ENCODE results near the gene FLACC1. TPM values are rescaled to one million over a fixed set of nuclear protein-coding genes. Genes with fewer than 3 reads are reported as not detected.

FLACC1 gene
- total and polyA plus RNA-seq, 4 donors, result 0.09 to 7.1 (median 1.1) TPM

DNA sequence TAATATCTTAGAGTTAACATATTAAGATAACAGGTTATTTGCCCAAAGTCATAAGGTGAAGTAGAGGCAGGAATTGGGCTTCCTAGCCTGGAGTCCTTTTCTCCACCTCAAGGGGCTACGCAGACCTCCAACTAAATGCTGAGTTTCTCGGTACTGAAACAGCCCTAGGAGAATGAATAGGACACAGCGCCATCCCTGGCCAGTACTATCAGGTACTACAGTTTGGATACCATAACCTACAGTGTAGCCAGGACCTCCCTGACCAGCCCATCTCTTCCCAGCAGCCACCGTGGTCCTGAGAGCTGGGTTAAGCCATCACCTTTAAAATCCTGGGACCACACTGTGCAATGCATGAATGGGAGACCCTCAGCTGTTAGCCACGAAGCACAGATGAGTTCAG lies 81.2 kb downstream of the FLACC1 start:
- TF ChIP-seq, protein P1, sequence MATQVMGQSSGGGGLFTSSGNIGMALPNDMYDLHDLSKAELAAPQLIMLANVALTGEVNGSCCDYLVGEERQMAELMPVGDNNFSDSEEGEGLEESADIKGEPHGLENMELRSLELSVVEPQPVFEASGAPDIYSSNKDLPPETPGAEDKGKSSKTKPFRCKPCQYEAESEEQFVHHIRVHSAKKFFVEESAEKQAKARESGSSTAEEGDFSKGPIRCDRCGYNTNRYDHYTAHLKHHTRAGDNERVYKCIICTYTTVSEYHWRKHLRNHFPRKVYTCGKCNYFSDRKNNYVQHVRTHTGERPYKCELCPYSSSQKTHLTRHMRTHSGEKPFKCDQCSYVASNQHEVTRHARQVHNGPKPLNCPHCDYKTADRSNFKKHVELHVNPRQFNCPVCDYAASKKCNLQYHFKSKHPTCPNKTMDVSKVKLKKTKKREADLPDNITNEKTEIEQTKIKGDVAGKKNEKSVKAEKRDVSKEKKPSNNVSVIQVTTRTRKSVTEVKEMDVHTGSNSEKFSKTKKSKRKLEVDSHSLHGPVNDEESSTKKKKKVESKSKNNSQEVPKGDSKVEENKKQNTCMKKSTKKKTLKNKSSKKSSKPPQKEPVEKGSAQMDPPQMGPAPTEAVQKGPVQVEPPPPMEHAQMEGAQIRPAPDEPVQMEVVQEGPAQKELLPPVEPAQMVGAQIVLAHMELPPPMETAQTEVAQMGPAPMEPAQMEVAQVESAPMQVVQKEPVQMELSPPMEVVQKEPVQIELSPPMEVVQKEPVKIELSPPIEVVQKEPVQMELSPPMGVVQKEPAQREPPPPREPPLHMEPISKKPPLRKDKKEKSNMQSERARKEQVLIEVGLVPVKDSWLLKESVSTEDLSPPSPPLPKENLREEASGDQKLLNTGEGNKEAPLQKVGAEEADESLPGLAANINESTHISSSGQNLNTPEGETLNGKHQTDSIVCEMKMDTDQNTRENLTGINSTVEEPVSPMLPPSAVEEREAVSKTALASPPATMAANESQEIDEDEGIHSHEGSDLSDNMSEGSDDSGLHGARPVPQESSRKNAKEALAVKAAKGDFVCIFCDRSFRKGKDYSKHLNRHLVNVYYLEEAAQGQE (IDR thresholded peaks at IDR 0.05), result no peak
- no peak for TF ChIP-seq EGR1 (IDR thresholded peaks at IDR 0.05; ENCODE audit: low read depth in 2 of 2)
- no peak for TF ChIP-seq TAF1 (conservative IDR thresholded peaks at IDR 0.05)
- no peak for TF ChIP-seq NR2F2 (IDR thresholded peaks at IDR 0.05)
- TF ChIP-seq, protein P2, sequence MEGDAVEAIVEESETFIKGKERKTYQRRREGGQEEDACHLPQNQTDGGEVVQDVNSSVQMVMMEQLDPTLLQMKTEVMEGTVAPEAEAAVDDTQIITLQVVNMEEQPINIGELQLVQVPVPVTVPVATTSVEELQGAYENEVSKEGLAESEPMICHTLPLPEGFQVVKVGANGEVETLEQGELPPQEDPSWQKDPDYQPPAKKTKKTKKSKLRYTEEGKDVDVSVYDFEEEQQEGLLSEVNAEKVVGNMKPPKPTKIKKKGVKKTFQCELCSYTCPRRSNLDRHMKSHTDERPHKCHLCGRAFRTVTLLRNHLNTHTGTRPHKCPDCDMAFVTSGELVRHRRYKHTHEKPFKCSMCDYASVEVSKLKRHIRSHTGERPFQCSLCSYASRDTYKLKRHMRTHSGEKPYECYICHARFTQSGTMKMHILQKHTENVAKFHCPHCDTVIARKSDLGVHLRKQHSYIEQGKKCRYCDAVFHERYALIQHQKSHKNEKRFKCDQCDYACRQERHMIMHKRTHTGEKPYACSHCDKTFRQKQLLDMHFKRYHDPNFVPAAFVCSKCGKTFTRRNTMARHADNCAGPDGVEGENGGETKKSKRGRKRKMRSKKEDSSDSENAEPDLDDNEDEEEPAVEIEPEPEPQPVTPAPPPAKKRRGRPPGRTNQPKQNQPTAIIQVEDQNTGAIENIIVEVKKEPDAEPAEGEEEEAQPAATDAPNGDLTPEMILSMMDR (IDR thresholded peaks at IDR 0.05; ENCODE audit: low read depth, low read length, missing input control), result no peak
- no peak for TF ChIP-seq JUND (IDR thresholded peaks at IDR 0.05)
- no peak for TF ChIP-seq YY1 (IDR thresholded peaks at IDR 0.05)
- TF ChIP-seq FOXA1 (IDR thresholded peaks at IDR 0.05), result no peak
- TF ChIP-seq, protein P3, sequence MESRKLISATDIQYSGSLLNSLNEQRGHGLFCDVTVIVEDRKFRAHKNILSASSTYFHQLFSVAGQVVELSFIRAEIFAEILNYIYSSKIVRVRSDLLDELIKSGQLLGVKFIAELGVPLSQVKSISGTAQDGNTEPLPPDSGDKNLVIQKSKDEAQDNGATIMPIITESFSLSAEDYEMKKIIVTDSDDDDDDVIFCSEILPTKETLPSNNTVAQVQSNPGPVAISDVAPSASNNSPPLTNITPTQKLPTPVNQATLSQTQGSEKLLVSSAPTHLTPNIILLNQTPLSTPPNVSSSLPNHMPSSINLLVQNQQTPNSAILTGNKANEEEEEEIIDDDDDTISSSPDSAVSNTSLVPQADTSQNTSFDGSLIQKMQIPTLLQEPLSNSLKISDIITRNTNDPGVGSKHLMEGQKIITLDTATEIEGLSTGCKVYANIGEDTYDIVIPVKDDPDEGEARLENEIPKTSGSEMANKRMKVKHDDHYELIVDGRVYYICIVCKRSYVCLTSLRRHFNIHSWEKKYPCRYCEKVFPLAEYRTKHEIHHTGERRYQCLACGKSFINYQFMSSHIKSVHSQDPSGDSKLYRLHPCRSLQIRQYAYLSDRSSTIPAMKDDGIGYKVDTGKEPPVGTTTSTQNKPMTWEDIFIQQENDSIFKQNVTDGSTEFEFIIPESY (IDR thresholded peaks at IDR 0.05), result no peak
- TF ChIP-seq FOXA2 (IDR thresholded peaks at IDR 0.05), result no peak
- TF ChIP-seq MAX (IDR thresholded peaks at IDR 0.05), result no peak
- no peak for TF ChIP-seq HNF4G (IDR thresholded peaks at IDR 0.05)
- no peak for TF ChIP-seq RAD21 (IDR thresholded peaks at IDR 0.05)
- no peak for TF ChIP-seq SP1 (IDR thresholded peaks at IDR 0.05)
- no peak for TF ChIP-seq HNF4A (conservative IDR thresholded peaks at IDR 0.05)
- TF ChIP-seq, protein P4, sequence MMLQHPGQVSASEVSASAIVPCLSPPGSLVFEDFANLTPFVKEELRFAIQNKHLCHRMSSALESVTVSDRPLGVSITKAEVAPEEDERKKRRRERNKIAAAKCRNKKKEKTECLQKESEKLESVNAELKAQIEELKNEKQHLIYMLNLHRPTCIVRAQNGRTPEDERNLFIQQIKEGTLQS (IDR thresholded peaks at IDR 0.05), result no peak
- TF ChIP-seq GABPA (IDR thresholded peaks at IDR 0.05 in 1 of 2, conservative IDR thresholded peaks at IDR 0.05 in 1 of 2), result no peak
- TF ChIP-seq RXRA (IDR thresholded peaks at IDR 0.05), result no peak
- peaks cover 6 to 43% (median 34%) of the 10 kb centered on the region in 4 donors for H3K36me3 ChIP-seq (ENCODE audit: control insufficient read depth in 4 of 4, insufficient read depth in 3 of 4, low read depth in 1 of 4, low read length in 3 of 4)

More for the DNA sequence above, 81.2 kb downstream of the FLACC1 start:
- Histone ChIP-seq H3K27me3 (ENCODE audit: control insufficient read depth in 4 of 4, insufficient read depth in 4 of 4, low read length in 3 of 4) (no peaks in the 10 kb centered on the region), H3K4me3 (ENCODE audit: low read depth in 1 of 3, low read length in 3 of 3) (no peak overlapping the region), H3K27ac (ENCODE audit: low read depth in 1 of 2, low read length in 2 of 2) (no peak overlapping the region), H3K9me3 (ENCODE audit: control insufficient read depth in 4 of 4, low read length in 3 of 4) (no peaks in the 10 kb centered on the region), H3K4me1 (ENCODE audit: control insufficient read depth in 4 of 4, insufficient read depth in 4 of 4, low read length in 3 of 4) (no peaks in the 10 kb centered on the region), H3K9ac (ENCODE audit: low read depth in 1 of 2, low read length in 2 of 2) (no peak overlapping the region)
- no peak for DNase-seq (ENCODE audit: low spot score)
- WGBS, result 90% methylated on average over 5 of the region's 5 CpGs
